Hepatocyte (in vitro differentiated cells): ENCODE data around the gene HADH.

ENCODE experiments used
- EZH2phosphoT487 ChIP-seq: fragments of 200-600 bp; sonication (generic); IDR thresholded peaks from one replicate; pipeline ENCODE4 v1.6.1; 2018; ENCODE audit warnings: antibody characterized with exemption, mild to moderate bottlenecking, low read depth, moderate library complexity; ENCODE audit not compliant: unreplicated experiment, severe bottlenecking
- TF ChIP-seq, protein P1 (sequence below): fragments of 200-600 bp; sonication (generic); IDR thresholded peaks from 2 replicates; pipeline ENCODE4 v1.5.1; 2016; ENCODE audit warnings: antibody characterized with exemption, mild to moderate bottlenecking; ENCODE audit not compliant: poor library complexity

DNA sequence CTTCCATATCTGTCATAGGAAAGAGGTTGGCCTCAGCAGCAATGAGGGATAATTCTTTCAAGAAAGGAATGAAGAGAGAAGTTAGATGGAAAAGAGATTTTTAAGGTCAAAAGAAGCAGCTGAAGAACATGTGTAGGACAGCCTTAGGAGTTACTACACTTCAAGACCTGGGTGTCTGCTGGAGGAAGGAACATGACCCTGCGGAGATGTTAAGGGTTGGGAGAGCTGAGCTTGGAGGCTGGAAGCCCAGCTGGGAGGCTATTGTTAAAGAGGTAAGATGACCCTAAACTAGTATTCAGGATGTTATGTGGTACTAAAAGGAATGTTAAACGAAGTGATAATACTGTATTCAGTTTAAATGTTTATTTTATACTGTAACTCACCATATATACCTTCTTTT, 15.0 kb downstream of the HADH start:
- TF ChIP-seq, protein P1, sequence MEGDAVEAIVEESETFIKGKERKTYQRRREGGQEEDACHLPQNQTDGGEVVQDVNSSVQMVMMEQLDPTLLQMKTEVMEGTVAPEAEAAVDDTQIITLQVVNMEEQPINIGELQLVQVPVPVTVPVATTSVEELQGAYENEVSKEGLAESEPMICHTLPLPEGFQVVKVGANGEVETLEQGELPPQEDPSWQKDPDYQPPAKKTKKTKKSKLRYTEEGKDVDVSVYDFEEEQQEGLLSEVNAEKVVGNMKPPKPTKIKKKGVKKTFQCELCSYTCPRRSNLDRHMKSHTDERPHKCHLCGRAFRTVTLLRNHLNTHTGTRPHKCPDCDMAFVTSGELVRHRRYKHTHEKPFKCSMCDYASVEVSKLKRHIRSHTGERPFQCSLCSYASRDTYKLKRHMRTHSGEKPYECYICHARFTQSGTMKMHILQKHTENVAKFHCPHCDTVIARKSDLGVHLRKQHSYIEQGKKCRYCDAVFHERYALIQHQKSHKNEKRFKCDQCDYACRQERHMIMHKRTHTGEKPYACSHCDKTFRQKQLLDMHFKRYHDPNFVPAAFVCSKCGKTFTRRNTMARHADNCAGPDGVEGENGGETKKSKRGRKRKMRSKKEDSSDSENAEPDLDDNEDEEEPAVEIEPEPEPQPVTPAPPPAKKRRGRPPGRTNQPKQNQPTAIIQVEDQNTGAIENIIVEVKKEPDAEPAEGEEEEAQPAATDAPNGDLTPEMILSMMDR, result no peak
- no peak for TF ChIP-seq EZH2phosphoT487
